Peyer's patch (tissue), 4 donors: ENCODE data around the gene BACH2.

Source experiments
- CTCF ChIP-seq, 6 experiments: fragments of 450-650 bp in 4 of 6; fragments of 200-600 bp in 2 of 6; sonication (generic) in 1 of 6; IDR thresholded peaks; one replicate each; pipeline ENCODE4 v1.5.1; 2017 to 2019; ENCODE audit warnings: antibody characterized with exemption in 6 of 6, mild to moderate bottlenecking in 3 of 6, moderate library complexity in 1 of 6
- POLR2A ChIP-seq, 2 donors: fragments of 450-650 bp; IDR thresholded peaks; one replicate each; pipeline ENCODE4 v1.5.1; 2017; ENCODE audit warnings: antibody characterized with exemption in 2 of 2, mild to moderate bottlenecking in 2 of 2, moderate library complexity in 2 of 2

- TF ChIP-seq CTCF (IDR thresholded peaks at IDR 0.05): no peak
- no peak for TF ChIP-seq POLR2A (IDR thresholded peaks at IDR 0.05)
Measured at GRCh38 chr6:90217506-90218127, 79.0 kb downstream of the BACH2 start.
